ENCODE measurements around the gene METTL22.
A peak's percentile ranks its signal among the peaks of the same experiment; 100 is the strongest.

Gene METTL22

DNA sequence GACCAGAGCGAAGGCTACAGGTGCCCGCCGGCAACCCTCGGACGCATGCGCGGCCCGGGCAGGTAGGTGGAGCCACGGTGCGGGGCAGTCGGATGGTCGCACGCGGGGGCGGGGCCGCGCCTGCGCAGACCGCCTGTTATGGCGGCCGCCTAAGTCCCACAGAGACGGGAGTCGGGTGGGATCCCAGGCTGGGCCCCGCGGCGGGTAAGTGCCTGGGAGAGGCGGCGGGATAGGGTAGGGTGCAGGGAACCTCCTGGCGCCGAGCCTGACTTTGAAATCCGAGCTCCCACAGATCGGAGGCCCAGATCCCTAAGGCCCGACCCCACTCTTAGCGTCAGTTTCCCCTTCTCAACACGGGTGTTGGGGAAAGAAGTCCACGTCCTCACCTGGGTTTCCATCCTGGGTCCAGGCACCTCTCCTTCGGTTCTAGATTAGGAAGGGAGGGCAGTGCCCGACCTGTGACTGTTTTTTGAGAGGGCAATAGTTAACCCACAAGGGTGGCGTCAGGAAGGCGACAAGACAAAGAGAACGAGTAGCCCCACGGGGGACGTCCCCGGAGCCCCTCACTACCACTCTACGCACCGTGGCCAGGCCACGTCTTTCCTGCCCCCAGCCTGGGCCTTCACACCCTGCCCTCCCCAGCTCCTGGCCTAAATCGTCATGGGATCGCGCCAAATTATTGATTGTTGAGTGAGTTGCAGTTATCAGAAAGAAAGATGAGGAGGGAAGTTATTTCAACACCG, at the start of gene METTL22:
Gene METTL22 (plus strand): TSS at position 127 of the 743 bp plus-strand sequence. CDS start 3,968 bp downstream, outside the sequence.
- TF ChIP-seq CTCF (IDR thresholded peaks at IDR 0.05; ENCODE audit: low read depth, low read length) = no peak
- peak; percentile 69 for DNase-seq (ENCODE audit: extremely low read depth, low read depth)

DNA sequence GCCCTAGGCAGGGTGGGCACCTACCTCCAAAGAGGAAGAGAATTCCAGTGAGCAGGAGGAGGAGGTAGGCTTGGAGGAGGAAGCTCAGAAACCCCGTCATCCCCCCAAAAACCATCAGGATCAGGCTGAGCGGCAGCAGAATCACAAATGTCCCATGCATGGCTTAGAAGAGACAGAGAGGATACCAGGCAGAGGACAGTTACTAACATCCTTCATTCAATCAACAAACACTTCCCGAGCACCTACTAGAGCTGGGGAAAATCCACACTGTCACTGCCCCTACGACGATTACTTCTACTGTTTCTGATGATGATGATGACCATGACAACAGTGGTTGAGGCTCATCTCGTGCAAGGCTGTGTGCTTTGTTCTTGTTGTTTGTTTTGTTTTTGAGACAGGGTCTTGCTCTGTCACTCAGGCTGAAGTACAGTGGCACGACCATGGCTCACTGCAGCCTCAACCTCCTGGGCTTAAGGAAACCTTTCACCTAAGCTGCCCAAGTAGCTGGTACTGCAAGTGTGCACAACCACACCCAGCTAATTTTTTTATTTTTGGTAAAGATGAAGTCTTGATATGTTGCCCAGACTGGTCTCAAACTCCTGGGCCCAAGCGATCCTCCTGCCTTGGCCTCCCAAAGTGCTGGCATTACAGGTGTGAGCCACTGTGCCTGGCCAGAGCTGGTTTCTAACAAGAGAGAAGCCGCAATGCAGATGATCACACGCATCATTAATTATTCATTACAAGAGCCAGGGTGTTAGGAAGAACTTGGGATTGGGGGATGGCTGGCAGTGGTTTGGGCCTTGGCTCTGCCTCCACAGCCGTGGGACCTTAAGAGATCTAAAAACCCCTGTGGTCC, 49.2 kb upstream of the METTL22 start:
- no peak for TF ChIP-seq CTCF (IDR thresholded peaks at IDR 0.05; ENCODE audit: low read depth, low read length)
- no peak for DNase-seq (ENCODE audit: extremely low read depth, low read depth)

- no peak for DNase-seq (ENCODE audit: extremely low read depth, low read depth)
- TF ChIP-seq CTCF (IDR thresholded peaks at IDR 0.05; ENCODE audit: low read depth, low read length) = peak; percentile 48
Observed at GRCh38 chr16:8572919-8573724, 48.4 kb upstream of the METTL22 start.

- no peak for DNase-seq (ENCODE audit: extremely low read depth, low read depth)
- no peak for TF ChIP-seq CTCF (IDR thresholded peaks at IDR 0.05; ENCODE audit: low read depth, low read length)
Observed at GRCh38 chr16:8575399-8575798, 46.1 kb upstream of the METTL22 start.

- no peak for DNase-seq (ENCODE audit: extremely low read depth, low read depth)
- no peak for TF ChIP-seq CTCF (IDR thresholded peaks at IDR 0.05; ENCODE audit: low read depth, low read length)
Observed at GRCh38 chr16:8576141-8577004, 45.1 kb upstream of the METTL22 start.

- TF ChIP-seq CTCF (IDR thresholded peaks at IDR 0.05; ENCODE audit: low read depth, low read length) = no peak
Observed at GRCh38 chr16:8577678-8578304, 43.7 kb upstream of the METTL22 start.

More at GRCh38 chr16:8577678-8578304, 43.7 kb upstream of the METTL22 start:
- no peak for DNase-seq (ENCODE audit: extremely low read depth, low read depth)

All from AG09319 (cell line).